Dedifferentiated amniotic fluid mesenchymal stem cell (primary cell): ENCODE data around the gene BEND5.
A peak's percentile ranks its signal among the peaks of the same experiment; 100 is the strongest.

Experiments
- DNase-seq: peaks from one replicate; pipeline ENCODE4 v3.0.0-alpha.2; 2016; ENCODE audit errors: extremely low spot score

BEND5 gene

DNA sequence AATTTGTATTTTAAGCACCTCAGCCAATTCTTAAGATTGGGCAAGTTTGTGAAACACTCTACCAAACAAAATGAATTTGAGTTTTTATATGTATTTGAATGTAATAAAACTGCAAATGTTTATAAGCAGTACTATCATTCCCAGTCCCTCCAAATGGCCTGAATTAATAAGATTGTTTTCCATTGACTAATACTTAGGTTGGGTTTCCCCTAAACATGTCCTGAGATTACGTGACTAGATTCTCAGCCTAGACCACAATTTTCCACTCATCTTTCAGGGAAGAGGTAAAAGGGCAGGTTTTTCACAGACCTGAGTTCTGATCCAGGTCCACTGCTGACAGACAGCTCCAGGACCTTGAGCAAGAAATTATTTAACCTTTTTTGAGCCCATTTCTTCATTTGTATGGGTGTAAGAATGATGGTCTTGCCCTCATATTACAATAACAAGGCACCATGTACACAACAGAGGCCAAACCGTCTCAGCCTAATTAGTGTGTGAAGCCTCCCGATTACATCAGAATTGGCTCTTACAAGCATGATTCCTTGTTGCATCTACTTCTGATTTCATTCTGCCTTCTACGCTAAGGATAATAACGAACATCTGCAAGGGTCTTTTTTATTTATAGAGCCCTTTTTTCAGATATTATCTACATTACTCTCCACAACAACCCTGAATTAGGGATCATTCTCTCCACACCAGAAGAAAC, 51.2 kb downstream of the BEND5 start:
- no peak for DNase-seq

DNA sequence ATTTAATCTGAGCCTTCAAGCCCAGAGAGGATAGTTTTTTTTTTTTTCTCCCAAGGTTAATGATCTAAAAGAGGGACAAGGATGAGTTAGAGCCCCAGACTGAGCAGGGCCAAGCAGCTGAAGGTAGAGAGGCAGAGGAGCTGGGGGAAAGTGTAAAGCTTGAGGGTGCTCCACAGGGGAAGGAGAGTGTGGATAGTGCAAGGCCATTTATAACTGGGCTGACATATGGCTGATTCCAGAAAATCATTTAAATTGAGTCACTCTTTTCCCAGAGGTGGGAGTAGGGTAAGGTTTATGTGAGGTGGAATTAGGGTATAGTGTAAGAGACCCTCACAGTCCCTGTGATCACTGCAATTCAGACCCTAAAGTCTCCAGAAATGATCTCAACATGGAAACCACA, 55.8 kb downstream of the BEND5 start:
- no peak for DNase-seq

- DNase-seq: no peak
Observed at GRCh38 chr1:48718705-48719104, 58.0 kb downstream of the BEND5 start.

DNA sequence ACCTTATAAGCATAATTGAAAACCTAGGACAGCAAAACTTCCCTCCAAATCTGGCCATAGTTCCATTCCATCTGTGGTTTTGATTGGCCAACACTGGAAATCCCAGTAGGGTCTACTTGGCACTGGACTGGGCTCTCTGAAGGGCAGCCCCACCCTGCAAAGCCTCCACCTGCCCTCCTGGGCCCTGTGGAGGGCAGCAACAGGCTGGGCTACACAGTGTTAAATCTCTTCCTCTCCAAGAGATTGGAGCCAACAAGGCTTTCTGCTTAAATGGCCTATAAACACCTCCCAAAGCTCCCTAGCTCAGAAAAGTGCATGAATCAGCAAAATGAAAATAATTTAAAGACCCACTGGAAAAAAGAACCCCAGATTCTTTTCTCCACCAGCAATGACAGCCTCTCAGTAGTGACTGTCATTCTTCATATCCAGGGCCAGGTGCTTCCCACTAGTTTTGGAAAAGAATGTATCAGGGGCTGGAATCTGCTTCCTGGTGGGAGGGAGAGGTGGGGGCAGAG, 58.5 kb downstream of the BEND5 start:
- DNase-seq: no peak

DNA sequence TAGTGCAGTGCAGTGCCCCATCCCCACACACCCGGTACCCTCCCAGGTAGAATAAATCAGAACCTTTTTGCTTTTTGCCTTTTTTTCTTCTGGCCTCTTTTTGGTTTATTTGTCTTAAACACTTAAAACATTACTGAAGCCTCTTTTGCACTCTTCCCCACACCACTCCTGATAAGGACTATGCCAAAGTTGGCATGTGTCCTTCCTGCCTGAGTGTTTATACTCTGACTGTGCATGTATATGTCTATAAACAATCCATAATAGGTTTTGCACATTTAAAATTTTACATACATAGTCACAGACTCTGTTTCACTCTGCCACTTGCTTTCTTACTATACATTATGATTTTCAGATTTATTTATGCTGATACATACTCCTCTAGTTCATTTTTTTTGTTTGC, 59.6 kb downstream of the BEND5 start:
- DNase-seq: no peak

- DNase-seq: no peak
Observed at GRCh38 chr1:48715921-48716320, 60.8 kb downstream of the BEND5 start.

DNA sequence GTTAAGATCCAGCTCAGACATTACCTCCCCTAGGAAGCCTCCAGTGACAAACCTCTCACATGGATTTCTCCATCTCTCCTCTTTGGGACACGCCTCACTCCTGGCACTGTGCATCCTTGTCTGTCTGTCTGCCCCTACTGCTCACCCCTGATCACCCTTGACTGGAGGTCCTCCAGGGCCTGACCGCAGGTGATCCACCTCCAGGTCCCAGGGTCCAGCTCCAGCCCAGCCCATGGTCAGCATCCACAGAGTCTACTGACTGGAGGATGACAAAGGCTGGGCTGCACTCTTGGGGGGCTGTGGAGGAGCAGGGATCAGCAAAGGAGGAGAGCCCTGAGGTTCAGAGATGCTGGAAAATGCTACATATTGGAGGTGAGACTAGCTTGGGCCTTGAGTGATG, 65.8 kb downstream of the BEND5 start:
- DNase-seq: no peak

DNA sequence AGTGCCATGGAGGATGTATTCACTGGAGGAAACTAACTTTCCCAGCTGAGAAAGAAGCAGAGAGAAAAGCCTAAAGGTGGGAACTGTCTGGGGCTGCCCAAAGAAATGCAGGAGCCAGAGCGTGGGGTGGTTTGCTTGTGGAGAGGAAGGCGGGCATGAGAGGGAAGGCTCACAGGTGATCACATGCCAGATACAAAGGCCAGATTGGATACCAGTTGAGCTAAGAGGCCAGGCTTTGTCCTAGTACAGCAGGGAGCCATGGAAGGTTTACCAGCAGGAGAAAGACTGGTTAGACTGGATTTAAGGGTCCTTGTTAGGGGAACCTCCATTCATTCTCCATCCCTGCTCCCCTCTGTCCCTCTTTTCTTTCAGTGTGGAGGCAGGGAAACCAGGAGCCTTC, 66.4 kb downstream of the BEND5 start:
- no peak for DNase-seq

- DNase-seq: no peak
Observed at GRCh38 chr1:48704736-48705135, 72.0 kb downstream of the BEND5 start.

DNA sequence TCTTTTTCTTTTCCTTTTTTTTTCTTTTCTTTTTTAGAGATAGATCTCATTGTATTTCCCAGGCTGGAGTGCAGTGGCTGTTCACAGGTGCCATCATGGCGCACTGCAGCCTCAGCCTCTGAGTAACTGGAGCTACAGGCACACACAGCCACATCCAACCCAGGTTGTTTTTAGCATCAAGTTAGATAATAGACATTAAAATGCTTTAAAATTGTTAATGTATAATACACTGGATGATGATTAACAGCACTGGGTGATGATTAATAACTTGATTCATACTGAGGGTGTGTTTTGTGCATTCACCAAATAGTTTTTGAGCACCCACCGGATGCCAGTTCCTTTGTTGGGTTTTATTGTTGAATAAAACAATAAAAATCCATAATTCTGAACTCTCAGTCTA, 75.2 kb downstream of the BEND5 start:
- DNase-seq: no peak

GRCh38 chr1:48697066-48697707, 79.5 kb downstream of the BEND5 start:
- DNase-seq: peak; percentile 26

GRCh38 chr1:48695161-48695560, 81.5 kb downstream of the BEND5 start:
- DNase-seq: no peak

DNA sequence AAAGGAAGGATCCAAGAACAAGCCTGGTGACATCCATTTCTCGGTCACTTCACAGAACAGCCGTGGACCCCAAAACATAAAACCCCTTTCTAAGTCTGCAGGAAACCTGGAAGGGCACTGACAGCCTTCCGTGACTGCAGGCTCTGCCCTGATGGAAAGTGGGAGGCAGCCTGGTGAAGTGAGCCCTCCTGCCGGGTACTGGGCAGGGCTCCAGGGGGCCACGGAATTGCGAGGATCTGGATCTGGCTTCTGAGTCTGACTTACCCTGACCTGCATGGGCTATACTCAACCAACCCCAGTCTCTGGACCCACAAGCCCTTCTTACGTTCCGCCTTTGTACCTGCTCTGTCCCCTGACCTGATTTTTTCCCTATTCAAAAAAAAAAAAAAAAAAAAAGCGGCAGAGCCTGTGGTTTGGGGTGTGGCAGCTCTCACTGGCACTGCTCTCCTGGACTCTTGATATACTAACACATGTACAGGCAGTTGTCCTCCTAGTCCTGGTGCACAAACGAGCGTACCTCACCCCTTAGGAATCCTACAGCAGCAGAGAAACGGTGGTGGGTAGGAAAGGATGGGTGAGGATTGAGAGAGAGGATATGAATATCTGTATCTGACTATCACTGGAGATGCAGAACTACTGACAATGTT, 82.9 kb downstream of the BEND5 start:
- DNase-seq: no peak

DNA sequence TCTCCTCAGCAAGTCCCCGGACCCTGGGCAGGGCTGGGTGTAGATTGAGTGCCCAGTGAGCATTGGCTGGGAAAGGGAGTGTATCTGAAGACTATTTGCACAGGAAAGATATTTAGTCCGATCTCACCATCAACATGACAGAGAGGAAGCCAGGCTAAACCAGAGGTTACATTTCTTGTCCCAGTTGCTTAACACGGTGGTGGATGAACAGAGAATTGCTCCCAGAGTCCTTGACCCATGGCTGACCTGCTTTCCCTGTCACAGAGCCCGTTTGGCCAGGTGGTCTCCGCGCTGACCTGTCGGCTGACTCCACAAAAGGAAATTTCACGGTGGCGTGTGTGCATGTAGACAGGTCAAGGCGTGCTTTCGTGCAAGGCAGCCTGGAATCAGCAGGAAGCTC, 83.5 kb downstream of the BEND5 start:
- DNase-seq: no peak

DNA sequence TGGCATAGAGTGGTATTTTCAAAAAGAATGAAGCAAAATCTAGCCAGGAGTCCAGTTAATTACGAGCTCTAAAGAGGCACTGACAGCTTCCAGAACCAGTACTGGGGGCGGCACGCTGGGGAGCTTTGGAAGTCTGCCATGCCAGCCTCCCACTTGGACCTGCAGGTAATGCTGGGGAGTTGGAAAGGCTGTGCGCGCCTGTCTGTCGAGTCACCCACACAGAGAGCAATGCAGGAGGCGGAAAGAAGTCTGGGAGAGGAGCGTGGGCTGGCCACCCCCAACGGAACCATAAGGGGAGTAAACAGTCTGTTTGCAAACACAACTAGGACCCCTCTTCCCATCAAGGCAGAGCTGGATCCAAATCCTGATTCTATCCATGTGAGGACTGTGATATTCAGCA, 84.5 kb downstream of the BEND5 start:
- DNase-seq: no peak

DNA sequence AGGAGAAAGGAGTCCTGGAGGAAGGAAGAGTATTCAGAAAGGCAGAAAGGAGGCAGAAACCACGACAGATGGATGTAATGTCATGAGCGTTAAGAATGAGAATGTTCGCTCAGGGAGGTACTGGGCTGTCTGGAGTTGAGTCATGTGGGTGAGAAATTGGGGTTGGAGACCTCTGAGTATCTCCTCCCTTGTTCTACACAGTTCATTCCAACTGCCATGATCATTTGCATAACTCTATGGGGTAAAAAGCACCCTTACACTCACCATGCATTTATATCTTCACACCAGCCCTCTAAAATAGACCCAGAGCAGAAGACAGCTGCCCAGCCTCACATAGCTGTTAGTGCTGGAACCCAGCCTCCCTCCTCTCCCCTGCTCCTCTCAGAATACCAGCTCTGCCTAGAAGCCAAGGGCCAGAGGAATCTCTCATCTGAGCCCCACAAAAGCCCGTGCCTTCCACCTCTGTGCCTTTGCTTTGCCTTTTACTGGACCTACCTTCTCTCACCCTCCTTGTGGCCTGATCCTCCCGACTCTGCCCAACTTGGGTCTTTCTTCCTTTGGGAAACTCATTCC, 85.2 kb downstream of the BEND5 start:
- DNase-seq: no peak

DNA sequence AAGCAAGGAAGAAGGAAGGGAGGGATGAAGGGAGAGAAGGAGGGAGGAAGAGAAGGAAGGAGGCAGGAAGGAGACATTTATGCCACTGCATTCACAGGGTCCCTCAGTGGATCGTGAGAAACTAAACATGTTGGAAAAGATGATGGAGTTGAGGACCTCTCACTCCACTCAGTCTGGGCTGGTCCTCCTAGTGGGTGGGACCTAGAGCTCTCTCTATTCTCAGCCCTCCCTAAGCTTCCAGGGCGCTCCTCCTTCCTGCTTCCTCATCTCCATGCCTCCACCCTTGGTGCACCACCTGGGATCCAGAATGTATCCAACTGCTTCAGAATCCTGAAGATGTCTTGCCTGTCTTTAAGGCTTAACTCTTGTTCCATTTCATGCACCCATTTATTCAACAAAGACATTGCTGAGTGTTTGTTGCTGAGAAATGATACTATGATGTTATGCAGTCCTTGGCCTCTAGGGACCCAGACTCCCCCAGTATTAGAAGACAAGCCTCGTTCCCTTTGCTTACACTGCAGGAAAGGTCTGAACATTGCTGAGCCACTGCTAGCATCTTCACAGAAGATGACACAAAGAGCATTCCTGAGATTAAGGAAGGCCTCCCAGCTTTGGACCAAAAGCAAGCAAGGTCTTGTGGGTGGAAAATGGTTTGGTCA, 88.5 kb downstream of the BEND5 start:
- no peak for DNase-seq

GRCh38 chr1:48687282-48688045, 89.2 kb downstream of the BEND5 start:
- DNase-seq: no peak

DNA sequence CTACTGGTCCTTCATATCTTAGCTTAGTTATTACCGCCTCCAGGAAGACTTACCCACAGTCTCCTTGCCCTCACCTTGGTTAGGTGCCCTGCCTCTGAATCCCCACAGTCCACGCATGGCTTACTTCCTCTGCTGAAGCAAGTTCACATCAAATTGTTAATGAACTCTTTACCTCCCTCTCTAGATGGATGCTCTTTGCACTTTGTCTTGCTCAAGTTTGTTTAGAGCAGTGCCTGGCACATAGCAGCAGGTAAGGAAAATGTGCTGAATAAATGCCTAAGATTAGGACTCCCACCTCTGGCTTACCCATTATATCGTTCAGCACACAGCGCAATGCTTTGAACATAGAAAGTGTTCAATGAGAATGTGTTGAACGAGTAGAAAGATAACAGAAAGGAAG, 90.5 kb downstream of the BEND5 start:
- DNase-seq: no peak

DNA sequence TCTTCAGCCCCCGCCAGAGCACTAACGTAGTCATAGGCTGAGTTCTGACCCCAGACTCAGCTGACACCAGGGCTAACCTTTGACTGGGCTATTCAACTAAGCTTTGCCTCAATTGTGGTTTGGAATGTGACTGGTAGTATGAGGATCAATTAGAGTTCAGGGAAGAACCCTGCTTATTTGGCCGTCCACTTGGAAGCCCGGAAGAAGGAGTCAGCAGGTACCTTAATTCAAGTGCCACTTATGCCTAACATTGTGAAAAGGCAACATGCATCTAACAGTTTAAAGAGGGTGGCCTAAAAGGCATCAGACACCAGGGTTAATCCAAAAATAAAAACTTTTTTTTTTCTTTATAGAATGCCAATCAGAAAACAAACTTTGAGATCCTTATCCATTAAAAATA, 92.3 kb downstream of the BEND5 start:
- no peak for DNase-seq

DNA sequence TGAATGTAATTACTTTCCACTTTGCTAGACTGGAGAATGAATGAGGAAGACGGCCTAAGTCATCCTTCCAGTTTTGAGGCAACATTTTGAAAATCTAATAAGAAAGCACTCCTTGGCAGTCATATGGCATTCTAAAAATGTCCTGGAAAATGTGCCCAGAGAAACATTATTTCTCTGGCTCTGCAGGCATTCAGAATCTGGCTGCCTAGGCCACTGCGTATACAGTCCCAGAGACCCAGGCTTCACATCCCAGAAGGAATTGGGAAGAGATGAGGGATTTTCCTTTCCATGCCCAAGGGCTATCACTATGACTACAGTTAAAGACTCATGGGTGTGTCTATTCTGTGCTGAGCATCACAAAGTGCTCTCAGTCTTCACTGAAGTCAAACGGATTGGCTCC, 92.9 kb downstream of the BEND5 start:
- DNase-seq: no peak
